Kidney (tissue), 14 donors: ENCODE results near the gene FMNL2. TPM values are rescaled to one million over a fixed set of nuclear protein-coding genes. Genes with fewer than 3 reads are reported as not detected.

Experiments used
- DNase-seq, 5 donors: peaks; one replicate each; pipeline ENCODE4 v3.0.0-alpha.2; 2013 to 2020
- FAIRE-seq: peaks from 2 replicates; lab custom pipeline; 2012; peaks lifted over from hg19 to GRCh38; lab: Jason Lieb, UNC
- H3K27ac ChIP-seq, 2 donors: one replicate each; pipeline ENCODE4 v1.7.0; 2013; ENCODE audit warnings: low read depth in 2 of 2, low read length in 2 of 2, inconsistent platforms in 1 of 2
- H3K27me3 ChIP-seq: one replicate; pipeline ENCODE4 v1.7.1; 2013; ENCODE audit warnings: low read length, inconsistent platforms; ENCODE audit not compliant: control insufficient read depth, insufficient read depth
- H3K36me3 ChIP-seq, 3 donors: one replicate each; pipeline versions ENCODE4 v1.7.0 to v1.7.1; 2013; ENCODE audit warnings: low read length in 3 of 3, control low read depth in 1 of 3, inconsistent platforms in 1 of 3; ENCODE audit not compliant: insufficient read depth in 3 of 3, control insufficient read depth in 2 of 3
- H3K4me1 ChIP-seq, 3 donors: one replicate each; pipeline versions ENCODE4 v1.7.0 to v1.7.1; 2013; ENCODE audit warnings: low read length in 3 of 3, inconsistent platforms in 1 of 3, low read depth in 1 of 3; ENCODE audit not compliant: control insufficient read depth in 2 of 3, insufficient read depth in 2 of 3
- H3K4me3 ChIP-seq, 3 donors: one replicate each; pipeline versions ENCODE4 v1.7.0 to v1.8.1; 2013; ENCODE audit warnings: low read length in 3 of 3, control low read depth in 1 of 3, inconsistent platforms in 1 of 3
- H3K9ac ChIP-seq, 3 donors: one replicate each; pipeline versions ENCODE4 v1.7.0 to v1.7.1; 2013; ENCODE audit warnings: low read length in 3 of 3, control low read depth in 1 of 3, inconsistent platforms in 1 of 3
- H3K9me3 ChIP-seq, 3 donors: one replicate each; pipeline versions ENCODE4 v1.7.0 to v1.7.1; 2013; ENCODE audit warnings: low read length in 3 of 3, control low read depth in 1 of 3, inconsistent platforms in 1 of 3; ENCODE audit not compliant: control insufficient read depth in 2 of 3, insufficient read depth in 1 of 3
- intact Hi-C: fragments of 100-400 bp; cut with DNase I; formaldehyde crosslinking; loops from one replicate; pipeline ENCODE4 v1.11.1; 2022
- polyA plus RNA-seq: library from polyadenylated mRNA; stranded (reverse); fragments of 350-450 nt; fragmentation: Illumina TruSeq; extraction: RNeasy Lipid Tissue Mini Kit (QIAGEN cat#74804); gene quantifications from one replicate; pipeline ENCODE4 v1.2.3, GENCODE V29; 2014; ENCODE audit warnings: low read depth, low replicate concordance; ENCODE audit not compliant: insufficient read depth
- total RNA-seq: library from RNA; stranded (reverse); fragmentation: NEBNext Ultra II Directional; extraction: Animal tissue kit (Norgen Biotek cat#: 25700); gene quantifications from one replicate; pipeline ENCODE4 v1.2.1, GENCODE V29; 2021
- TF ChIP-seq, protein P1 (sequence below): IDR thresholded peaks from 3 replicates; pipeline ENCODE4 v1.5.1; 2012; ENCODE audit warnings: mild to moderate bottlenecking, moderate library complexity, borderline replicate concordance; ENCODE audit not compliant: insufficient read depth; ENCODE audit errors: extremely low read depth
- donor health status: control.
- donor health status: control.
- donor health status: control.
- donor health status: control.
- donor health status: control.
- donor health status: DM: yes; HTN: yes; CAD: no.
- donor health status: Normal renal cell carcinoma (clear cell type).

The FMNL2 gene
- total and polyA plus RNA-seq, 2 donors from 2014 or later, result 10.7 to 39.1 TPM

DNA sequence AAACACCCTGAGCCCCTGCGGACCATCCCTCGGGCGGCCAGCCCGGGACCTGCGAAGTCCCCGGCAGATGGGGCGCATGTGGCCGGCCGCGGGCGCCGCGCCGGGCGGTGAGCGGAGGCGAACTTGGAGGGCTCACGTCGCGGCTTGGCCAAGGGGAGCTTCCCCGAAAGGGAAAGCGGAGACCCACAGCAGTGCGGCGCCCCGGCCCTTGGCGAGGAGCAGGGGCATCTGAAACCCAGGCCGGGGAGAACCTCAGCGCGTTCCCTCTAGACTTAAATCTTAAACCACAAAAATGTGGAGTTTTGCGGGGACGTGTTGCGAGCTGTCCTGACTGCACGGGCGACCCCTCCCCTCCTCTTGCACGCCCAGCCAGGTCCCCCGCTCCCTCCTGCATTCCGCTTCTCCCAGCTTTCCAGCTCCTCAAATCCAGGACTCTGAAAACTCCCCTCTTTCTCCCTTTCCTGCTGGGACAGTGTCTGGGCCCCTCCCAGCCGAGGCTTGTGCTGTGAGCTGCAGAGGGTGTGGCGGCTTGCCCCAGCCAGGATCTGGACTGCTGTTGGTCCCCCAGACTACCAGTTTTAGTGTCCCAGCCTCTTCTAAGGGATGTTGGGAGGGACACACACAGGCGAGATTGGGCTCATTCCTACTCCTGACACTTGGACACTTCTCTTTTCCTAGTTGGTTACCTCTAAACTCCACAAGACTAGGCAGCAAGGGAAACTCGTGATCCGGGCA lies 1.3 kb downstream of the FMNL2 start:
- H3K36me3 ChIP-seq, result no peaks in the 10 kb centered on the region
- TF ChIP-seq, protein P1, sequence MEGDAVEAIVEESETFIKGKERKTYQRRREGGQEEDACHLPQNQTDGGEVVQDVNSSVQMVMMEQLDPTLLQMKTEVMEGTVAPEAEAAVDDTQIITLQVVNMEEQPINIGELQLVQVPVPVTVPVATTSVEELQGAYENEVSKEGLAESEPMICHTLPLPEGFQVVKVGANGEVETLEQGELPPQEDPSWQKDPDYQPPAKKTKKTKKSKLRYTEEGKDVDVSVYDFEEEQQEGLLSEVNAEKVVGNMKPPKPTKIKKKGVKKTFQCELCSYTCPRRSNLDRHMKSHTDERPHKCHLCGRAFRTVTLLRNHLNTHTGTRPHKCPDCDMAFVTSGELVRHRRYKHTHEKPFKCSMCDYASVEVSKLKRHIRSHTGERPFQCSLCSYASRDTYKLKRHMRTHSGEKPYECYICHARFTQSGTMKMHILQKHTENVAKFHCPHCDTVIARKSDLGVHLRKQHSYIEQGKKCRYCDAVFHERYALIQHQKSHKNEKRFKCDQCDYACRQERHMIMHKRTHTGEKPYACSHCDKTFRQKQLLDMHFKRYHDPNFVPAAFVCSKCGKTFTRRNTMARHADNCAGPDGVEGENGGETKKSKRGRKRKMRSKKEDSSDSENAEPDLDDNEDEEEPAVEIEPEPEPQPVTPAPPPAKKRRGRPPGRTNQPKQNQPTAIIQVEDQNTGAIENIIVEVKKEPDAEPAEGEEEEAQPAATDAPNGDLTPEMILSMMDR, result peak; percentile 4
- intact Hi-C loops, result no loop called here
- peak overlapping the region; percentile 74 to 82 (median 77) for H3K4me3 ChIP-seq
- peak; percentile 52 to 84 (median 73) for DNase-seq
- no peaks in the 10 kb centered on the region for H3K27me3 ChIP-seq
- H3K9me3 ChIP-seq, result no peaks in the 10 kb centered on the region
- H3K4me1 ChIP-seq, result peaks cover 0 to 10% (median 8%) of the 10 kb centered on the region in 3 donors
- FAIRE-seq, result no peak
- H3K9ac ChIP-seq, result peak overlapping the region; percentile 56 to 78 (median 69)
- H3K27ac ChIP-seq, result peak overlapping the region; percentile 81 to 88

- FAIRE-seq, result no peak
- Histone ChIP-seq H3K4me1 (peaks cover 0 to 10% (median 8%) of the 10 kb centered on the region in 3 donors), H3K9ac (peak overlapping the region; percentile 56 to 78 (median 69)), H3K4me3 (peak overlapping the region; percentile 74 to 82 (median 77)), H3K27ac (peak overlapping the region; percentile 81 to 88), H3K9me3 (no peaks in the 10 kb centered on the region), H3K36me3 (no peaks in the 10 kb centered on the region), H3K27me3 (no peaks in the 10 kb centered on the region)
- TF ChIP-seq, protein P1, result no peak
- peak in 4 of 5 donors; percentile 45 to 71 (median 62) for DNase-seq
- intact Hi-C loops, result no loop called here
Measured at GRCh38 chr2:152336854-152337510, 2.0 kb downstream of the FMNL2 start.

- Histone ChIP-seq H3K27me3 (no peaks in the 10 kb centered on the region), H3K9ac (peak overlapping the region in 1 of 3 donors; percentile 56), H3K36me3 (no peaks in the 10 kb centered on the region), H3K27ac (peak overlapping the region in 1 of 2 donors; percentile 88), H3K9me3 (no peaks in the 10 kb centered on the region), H3K4me3 (peak overlapping the region in 2 of 3 donors; percentile 74 to 77), H3K4me1 (peaks cover 0 to 10% (median 8%) of the 10 kb centered on the region in 3 donors)
- TF ChIP-seq, protein P1, result no peak
- no peak for DNase-seq
- FAIRE-seq, result no peak
- intact Hi-C loops, result no loop called here
Measured at GRCh38 chr2:152337511-152337903, 2.5 kb downstream of the FMNL2 start.
